HG03571 (cell line): ENCODE results near the gene DDX39B.
A peak's percentile ranks its signal among the peaks of the same experiment; 100 is the strongest.

ENCODE experiments used
- ATAC-seq: cut with Tn5 transposase; IDR thresholded peaks from one replicate; pipeline ENCODE4 v1.9.1; 2021; ENCODE audit not compliant: unreplicated experiment

DDX39B gene

DNA sequence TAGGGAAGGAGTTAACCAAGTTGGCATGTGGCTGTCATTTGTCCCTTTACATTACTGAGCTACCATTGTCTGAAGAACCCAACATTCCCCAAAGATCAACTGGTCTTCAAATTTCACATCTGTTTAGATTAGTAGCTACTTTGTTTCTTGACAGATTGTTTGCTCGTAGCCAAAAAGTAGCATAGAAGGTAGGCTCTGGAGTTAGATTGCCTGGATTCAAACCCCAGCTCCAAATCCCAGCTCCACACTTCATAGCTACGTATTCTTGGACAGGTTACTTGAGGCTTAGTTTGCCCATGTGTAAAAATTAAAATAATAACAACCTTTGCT is 6.7 kb upstream of the DDX39B start:
- ATAC-seq: no peak

DNA sequence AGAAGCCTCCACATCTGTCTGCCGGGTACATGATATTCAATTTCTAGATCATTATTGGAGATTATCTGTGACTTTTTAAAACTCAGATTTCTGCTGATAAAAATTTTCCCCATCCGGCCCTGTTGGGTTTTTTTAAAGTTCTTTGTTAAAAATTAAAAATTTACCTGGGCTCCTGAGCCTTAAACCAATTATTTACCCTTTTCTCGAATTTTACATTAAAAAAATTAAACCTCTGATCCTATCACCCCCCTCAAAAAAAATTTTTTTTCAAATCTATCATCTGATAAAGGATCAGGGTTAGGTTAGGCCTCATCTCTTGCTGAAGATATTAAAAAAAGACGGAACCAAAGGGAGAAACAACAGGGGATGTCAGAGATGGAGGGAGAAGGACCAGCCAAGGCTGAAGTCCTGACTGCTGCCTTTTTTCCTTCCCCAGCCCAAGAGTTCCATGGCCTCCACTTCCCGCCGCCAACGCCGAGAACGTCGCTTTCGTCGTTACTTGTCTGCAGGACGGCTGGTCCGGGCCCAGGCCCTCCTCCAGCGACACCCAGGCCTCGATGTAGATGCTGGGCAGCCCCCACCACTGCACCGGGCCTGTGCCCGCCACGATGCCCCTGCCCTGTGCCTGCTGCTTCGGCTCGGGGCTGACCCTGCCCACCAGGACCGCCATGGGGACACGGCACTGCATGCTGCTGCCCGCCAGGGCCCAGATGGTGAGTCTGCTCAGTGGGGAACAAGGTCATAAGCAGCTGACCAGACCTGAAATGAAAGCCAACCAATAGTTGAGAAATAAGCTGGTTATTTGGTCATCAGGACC is 6.1 kb upstream of the DDX39B start:
- no peak for ATAC-seq

DNA sequence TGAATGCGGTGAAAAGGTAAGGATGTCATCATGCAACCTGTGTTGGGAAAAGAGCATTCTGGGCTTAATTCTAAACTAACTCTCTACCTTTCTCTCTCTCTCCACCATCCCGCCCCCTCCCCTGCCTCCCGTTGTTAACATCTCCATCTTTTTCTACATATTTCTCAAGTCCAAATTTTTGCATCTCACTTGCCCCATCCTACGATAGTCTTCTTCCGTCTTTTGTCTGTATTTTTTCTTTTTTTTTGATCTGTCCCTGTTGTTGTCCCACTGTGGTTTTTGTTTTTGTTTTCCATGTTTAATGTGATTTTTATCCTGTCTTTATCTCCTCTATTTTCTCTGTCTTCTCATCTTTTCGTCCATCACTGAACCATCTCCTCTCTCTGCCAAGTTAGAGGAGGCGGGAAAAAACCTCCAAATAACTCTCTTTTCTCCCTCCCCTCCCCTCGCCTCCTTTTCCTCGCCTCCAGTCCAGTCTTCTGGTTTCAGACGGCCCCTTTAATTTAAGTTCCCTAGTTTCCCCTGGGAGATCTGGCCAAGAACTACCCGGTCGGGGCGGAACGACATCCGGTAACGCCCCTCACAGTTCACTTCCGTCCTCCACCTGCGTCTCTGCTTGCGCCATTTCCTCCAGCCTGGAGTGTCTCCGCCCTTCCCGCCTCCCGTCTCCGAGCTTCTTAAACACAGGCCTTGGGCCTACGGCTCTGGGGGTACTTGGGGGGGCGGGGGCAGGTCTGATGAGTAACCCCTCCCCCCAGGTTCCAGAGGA is 5.3 kb upstream of the DDX39B start, which contains the start of gene NFKBIL1:
NFKBIL1 (plus strand) TSS at position 651 of the 769 bp plus-strand sequence; CDS start at position 738, 87 bp downstream.
- ATAC-seq: peak; percentile 45

DNA sequence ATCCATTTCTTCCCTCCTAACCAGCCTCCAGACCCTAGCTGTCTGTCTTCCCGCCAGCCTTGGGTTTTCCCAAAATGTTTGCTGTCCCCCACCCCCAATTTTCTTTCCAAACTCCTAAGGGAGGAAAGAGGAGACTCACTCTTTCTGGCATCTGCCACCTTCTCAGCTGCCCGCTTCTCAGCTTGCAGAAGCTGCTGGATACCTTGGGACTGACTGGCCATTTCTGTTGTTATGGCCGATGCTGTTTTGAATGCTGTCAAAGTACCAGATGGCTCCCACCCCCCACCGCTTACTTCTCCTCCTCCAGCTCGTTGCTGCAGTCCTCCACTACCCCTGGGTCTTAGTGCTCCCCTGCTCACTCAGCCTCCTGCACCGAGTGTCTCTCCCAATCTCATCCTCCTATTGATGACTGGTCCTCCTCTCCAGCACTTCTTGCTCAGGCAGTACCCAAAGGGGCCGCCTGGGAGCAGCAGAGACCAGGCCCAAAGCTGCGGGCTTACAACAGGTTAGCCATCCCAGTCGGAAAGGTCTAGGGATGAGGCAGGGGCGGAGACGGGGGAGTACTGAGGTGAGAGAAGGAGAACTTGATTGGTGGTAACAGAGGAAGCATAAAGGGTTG is 4.6 kb upstream of the DDX39B start, which contains the start of gene ATP6V1G2:
ATP6V1G2 (minus strand) TSS at position 270 of the 619 bp plus-strand sequence; CDS start at position 221, 49 bp downstream.
- peak; percentile 46 for ATAC-seq

DNA sequence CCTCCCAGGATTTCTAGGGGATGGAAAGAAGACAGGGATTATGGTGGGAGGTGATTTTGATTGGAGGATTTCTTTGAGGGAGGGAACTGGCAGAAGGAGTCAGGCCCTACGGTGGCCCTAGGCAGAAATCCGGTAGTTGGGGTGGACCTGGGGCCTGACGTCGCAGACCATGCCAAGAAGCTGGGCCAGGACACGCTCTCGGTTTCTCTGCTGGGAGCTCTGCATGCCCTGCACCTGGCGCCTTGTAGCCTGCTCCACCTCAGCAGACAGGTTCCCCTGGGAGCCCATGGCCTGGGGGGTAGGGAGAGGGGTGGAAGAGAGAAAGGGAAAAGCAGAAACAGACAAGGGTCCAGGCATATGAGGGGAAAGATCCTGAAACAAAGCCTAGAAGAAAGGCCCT is 3.5 kb upstream of the DDX39B start:
- no peak for ATAC-seq

DNA sequence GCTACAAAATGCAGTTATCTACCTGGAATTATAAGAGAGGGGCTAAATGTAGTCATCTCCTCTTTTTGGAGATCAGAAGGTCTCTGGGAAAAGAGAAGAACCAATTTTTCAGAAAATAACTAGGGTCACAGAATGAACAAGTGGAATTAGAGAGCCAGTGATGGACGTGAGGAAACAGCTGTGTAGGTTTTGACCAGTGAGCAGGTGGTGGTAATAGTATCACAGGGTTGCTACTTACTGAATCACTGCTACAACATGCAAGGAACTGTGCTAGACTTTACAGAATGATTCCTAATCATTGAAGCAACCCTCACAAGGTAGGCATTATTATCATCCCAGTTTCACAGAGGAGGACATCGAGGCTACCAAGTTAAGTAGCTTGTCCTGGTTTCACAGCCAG is 2.9 kb upstream of the DDX39B start:
- no peak for ATAC-seq

DNA sequence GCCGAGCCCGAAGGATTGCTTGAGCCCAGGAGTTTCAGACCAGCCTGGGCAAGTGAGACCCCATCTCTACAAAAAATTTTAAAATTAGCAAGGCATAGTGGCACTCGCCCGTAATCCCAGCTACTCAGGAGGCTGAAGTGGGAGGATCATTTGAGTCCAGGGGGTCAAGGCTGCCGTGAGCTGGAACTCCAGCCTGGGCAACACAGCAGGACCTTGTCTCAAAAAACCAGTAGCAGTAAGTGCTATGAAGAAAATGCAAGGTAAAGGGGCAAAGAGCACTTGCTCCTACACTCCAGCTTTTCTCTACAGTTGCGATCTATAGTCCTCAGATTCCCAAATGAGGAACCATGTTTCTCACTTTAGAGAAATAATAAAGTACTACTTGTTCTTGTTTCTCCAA is 1.8 kb upstream of the DDX39B start:
- no peak for ATAC-seq

DNA sequence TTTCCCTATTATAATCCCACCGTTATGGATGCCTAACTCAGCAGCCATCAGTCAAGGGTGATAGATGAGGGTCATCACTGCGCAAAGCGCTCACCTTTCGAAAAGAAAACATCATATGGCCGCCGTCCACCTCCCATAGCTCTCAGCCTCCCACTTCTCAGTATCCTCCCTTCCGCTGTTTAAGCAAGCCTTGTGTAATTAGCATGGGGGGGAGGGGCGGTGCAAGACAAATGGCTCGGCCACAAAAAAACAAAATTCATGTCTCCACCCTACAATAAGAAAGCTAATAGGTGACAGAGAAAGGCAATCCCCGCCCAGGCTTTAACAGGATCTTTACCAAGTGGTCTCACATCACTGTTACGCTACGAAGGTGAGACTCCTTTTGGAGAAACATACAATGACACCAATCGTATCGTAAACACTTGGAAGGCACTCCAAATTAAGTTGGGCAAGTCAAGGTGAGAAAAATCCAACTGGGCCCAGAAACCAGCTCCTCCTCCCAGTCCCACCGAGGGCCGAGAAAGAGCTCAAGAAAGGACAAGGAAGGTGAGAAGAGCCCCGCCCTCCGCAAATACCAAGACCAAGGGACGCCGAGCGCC is 645 bp downstream of the DDX39B start:
- ATAC-seq: peak; percentile 6

DNA sequence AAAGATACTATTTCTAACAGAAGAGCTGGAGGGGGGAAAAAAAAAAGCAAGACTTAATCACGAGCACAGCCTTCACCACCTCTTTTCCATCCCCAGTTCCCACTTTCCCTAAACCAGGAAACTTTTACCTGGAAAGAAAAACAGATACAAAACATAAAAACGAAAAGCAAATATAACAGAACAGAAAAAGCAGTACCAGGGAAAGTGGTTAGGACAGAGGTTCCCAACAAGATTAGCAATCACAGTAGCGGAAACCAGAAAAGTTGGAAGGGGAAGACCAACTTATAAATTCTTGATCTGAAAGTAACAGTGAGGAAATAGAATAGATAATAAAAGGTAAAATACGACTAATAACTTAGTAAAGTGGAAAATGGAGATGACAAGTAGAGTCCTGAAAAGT is 1.2 kb downstream of the DDX39B start:
- ATAC-seq: no peak

DNA sequence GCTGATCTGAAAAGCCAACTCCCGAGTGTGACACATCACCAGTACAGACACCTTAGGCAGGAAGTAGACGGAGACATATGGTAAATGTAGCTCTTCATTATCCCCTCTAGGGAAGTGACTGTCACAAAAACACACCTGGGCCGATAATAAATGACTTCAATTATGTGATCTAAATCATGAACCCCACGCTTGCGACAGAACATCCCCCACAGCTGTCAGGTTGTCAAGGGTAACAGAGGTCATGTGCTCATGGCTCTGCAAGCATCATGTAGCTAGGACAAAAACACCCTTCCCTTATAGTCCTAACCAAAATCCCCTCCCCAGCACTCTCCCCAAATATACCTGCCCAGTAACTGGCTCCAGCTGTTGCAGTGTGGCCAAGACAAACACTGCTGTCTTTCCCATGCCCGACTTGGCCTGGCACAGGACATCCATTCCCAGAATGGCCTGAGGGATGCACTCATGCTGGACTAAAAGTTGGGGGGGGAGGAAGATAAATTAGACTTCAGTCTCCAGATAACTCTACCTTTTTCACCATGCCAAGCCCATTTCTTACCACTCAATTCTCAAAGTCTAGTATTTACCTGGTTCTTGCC is 2.9 kb downstream of the DDX39B start:
- no peak for ATAC-seq

DNA sequence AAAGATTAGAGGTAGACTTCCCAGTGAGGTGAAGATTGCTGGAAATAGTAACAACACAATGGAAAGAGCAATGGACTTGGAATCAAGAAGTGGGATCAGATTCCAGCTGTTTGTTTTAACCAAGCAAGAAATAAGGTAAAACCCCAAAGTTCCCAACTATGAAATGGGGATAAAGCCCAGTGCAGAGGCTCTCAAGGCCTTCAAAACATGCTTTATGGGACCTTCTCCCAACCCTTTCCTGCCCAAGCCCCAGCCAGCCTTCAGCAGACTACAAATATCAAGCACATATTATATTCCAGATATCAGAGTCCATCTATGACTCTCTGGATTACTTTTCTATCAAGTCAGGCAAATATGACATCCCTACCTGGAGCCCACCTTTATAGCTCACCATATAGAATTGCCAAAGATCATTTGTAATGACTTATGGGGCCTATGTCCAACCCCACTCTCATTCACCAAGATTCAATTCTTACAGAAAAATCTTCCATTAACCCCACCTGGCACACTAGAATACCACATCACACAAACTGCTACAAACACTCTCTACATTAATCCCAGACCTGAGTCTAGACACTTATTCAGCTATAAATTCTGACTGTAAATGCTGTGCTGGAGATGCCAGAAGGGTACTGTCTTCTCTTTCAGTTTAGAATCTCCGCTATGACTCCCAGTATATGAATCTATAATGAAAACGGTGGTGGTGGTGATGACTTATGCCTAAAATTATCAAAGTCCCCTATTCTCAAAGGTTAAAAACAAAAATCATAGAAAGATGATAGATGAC is 6.1 kb downstream of the DDX39B start:
- no peak for ATAC-seq

DNA sequence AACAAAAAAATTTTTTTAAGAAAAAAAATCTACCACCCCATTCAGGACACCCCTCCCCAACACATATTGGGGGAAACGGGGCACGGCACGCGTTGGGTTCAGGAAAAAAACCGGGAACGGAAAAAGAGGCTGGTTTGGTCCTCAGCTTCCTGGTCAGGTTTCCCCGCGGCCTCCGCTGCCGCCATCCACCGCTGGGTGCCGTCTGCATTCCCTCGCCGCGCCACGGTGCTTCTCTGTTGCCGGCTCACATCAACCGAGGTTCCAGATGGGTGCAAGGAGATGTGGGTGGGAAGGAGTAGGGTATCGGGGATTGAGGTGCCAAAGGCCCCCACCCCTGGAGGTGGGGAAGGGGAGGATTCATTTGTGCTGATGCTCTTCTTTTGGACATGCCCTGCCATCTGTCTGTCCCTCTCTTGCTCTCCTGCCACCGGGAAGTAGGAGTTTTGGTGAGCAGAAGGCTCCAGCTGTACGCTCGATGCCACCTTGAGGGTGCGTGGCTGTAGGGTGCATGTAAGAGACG is 7.2 kb downstream of the DDX39B start:
- ATAC-seq: no peak

DNA sequence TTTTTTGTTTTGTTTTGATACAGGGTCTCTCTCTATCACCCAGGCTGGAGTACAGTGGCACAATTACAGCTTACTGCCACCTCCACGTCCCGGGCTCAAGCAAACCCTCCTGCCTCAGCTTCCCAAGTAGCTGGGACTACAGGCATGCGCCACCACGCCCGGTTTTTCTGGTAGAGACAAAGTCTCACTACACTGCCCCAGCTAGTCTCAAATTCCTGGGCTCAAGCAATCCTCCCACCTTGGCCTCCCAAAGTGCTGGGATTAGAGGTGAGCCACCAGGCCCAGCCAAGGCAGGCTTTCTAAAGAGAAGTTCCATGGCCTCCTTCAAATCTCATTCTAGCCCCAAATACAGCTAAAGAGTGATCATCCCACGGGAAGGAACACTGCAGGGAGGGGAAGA is 7.8 kb downstream of the DDX39B start:
- no peak for ATAC-seq

DNA sequence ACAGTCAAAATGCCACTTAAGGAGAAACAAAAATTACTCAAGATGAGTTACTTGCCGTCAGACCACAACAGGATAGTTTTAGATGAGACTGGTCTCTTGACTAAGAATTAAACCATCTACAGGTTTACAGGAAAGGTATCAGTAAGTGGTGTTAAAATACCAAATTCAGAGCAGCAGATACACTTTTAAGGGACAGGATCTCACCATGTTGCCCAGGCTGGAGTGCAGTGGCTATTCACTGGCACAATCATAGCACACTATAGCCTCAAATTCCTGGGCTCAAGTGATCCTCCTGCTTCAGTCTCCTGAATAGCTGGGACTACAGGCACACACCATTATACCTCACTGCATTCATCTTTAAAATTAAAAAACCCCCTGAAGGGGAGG is 8.4 kb downstream of the DDX39B start:
- ATAC-seq: no peak

DNA sequence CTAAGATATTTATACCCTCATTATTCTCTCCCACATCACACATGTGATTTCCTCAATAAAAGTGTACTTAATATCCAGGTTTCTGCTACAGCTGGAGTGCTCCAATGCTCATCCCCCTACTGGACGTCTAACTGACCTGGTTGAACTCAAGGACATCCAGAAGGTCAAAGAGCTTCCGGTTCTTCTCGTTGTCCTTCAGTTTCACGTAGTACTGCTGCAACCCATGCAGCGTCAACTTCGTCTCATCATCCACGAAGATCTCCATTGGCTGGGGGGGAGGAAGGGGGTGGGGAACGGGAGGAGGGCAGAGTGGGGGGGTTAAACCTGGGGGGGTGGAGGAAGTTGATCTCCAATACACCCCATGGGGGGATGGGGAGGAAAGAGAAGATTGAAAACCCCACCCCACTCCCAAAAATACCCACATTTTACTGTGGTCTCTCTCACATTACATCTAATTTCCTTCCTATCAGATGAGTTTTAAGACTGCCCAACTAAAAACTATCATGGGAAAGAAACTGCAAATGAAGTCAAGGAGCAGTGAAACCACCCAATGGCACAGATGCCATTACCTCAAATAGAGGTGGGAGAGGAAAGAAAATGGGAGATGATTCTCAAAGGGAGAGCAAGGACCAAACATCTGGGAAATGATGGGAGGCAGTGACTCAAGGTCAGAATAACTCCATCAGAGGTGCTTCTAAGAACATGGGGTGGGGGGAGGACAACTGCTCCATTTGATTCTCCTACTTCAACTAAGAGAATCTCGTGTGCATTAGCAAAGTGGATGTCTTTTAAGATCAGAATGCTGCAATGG is 9.0 kb downstream of the DDX39B start:
- no peak for ATAC-seq

DNA sequence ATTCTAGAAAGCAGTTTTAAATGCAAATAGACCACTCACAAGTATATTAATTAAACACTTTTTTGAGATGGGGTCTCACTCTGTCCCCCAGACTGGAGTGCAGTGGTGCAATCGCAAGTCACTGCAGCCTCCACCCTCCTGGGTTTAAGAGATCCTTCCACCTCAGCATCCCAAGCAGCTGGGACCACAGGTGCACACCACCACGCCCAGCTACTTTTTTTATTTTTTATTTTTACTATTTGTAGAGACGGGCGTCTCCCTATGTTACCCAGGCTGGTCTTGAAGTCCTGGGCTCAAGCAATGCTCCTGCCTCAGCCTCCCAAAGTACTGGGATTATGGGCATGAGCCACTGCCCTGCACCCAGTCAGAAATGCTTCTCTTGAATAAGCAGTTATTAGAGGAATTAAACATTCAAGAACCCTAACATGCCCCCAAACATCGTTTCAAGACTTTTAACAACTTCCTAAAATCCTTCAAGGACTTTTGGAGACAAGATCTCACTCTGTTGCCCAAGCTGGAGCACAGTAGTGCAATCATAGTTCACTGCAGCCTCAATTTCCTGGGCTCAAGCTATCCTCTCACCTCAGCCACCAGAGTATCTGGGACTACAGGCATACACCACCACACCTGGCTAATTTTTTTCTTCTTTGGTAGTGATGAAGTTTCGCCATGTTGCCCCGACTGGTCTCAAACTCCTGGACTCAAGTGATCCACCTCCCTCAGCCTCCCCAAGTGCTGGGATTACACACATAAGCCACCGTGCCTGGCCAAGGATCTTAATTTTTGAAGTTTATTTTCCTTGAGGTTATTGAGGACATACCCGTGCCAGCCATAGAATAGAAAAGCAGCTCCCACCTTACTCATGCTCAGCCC is 9.8 kb downstream of the DDX39B start:
- no peak for ATAC-seq

DNA sequence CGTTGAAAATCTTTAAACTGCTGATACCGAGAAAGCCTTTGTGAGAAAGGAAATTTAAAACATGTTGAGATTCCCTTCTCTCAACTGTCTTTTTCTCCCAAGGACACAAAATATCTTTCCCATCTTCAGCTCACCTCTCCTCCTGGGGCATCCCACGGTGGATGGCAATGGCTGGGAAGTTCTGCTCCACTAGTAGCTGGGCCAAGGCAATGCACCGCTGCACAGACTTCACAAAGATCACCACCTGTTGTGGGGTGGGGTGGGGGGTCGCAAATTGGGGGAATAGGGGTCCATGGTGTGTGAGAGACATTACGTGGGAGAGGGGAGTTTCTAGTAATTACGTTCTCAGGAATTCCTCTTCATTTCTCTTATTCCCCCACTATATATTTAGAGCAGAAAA is 10.6 kb downstream of the DDX39B start:
- no peak for ATAC-seq

DNA sequence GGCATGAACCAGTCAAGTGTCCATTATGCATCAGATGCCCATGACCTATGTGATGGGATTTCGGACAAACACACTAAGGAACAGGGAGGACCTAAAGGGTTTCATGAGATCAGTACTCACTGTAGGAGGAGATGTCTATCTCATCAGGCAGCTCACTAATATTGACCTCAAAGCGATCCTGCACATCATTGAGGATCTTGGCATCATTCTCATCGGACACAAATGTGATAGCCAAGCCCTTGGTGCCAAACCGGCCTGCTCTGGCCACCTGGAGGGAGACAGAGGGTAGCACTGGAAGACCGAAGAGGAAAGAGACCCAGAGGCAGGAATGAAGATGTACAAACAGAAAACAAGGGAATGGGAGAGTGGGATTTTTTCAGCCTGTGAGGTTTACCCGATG is 11.1 kb downstream of the DDX39B start:
- ATAC-seq: no peak
